GM10266 (cell line): ENCODE measurements around the gene CPLX3.
A peak's percentile ranks its signal among the peaks of the same experiment; 100 is the strongest.

Experiments
- DNase-seq: peaks from one replicate; pipeline ENCODE4 v3.0.0; 2012; ENCODE audit errors: extremely low spot score
- TF ChIP-seq, protein P1 (sequence below): IDR thresholded peaks from 2 replicates; pipeline ENCODE4 v1.5.1; 2012; ENCODE audit warnings: mild to moderate bottlenecking, low read depth; ENCODE audit not compliant: control insufficient read depth, insufficient read depth; ENCODE audit errors: missing control alignments

Gene CPLX3

DNA sequence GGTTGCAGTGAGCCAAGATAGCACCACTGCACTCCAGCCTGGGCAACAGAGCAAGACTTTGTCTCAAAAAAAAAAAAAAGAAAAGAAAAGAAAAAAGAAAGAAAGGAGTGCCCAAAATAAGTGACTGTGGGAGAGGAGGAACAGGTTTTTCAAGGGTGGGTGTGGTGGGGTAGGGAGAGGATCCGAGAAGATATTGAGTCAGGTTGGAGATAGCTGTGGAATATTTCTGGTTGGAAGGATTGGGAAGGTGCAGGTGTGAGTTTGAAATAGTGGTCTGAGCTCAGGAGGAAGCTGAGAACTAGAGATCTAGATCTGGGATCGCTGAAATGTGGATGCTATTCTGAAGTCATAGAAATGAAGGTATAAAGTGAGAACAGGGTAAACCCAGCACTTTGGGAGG, 38.9 kb downstream of the CPLX3 start:
- DNase-seq, result no peak
- TF ChIP-seq, protein P1, sequence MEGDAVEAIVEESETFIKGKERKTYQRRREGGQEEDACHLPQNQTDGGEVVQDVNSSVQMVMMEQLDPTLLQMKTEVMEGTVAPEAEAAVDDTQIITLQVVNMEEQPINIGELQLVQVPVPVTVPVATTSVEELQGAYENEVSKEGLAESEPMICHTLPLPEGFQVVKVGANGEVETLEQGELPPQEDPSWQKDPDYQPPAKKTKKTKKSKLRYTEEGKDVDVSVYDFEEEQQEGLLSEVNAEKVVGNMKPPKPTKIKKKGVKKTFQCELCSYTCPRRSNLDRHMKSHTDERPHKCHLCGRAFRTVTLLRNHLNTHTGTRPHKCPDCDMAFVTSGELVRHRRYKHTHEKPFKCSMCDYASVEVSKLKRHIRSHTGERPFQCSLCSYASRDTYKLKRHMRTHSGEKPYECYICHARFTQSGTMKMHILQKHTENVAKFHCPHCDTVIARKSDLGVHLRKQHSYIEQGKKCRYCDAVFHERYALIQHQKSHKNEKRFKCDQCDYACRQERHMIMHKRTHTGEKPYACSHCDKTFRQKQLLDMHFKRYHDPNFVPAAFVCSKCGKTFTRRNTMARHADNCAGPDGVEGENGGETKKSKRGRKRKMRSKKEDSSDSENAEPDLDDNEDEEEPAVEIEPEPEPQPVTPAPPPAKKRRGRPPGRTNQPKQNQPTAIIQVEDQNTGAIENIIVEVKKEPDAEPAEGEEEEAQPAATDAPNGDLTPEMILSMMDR, result no peak

DNA sequence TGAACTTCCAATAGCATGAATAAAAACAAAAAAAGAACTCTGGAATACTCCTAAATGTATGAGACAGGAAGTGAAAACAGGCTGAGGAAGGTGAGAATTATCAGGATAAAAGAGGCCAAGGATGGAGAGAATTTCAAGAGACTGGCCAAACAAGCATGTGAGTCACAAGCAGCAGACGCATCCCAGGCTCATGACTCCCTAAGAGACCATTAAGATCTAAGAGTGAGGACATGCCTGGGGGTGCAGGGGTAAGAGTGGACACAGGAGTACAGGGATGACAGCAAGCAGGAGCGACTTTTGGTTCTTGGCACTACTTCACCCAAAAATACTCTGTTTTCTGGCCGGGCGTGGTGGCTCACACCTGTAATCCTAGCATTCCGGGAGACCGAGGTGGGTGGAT, 39.7 kb downstream of the CPLX3 start:
- TF ChIP-seq, protein P1, result no peak
- no peak for DNase-seq

DNA sequence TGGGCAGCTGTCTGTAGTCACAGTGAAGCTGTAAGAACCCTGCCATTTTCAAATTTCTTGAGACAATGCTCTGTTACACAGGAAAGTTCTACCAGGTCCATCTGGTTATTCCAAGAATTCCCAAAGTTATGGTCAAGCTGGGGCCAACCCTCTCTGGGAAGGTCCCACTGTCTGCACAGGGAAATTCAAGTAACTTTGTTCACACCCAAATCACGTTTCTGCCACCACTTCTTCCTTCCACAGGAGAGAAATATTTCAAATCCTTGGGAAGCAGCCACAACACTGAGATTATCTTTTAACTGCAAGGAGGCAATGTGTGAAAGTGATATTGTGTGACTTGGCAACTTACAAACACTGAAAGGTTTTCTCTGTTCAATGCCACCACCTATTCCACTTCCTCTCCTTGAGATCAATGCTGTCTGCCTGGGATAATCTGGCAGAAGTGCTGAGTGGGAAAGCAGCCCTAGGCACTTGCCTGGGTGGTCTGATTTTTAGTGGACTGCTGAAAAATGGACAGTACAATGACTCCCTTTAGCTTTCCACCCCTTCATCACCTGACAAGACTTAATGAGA, 41.1 kb downstream of the CPLX3 start:
- TF ChIP-seq, protein P1, result no peak
- DNase-seq, result no peak

DNA sequence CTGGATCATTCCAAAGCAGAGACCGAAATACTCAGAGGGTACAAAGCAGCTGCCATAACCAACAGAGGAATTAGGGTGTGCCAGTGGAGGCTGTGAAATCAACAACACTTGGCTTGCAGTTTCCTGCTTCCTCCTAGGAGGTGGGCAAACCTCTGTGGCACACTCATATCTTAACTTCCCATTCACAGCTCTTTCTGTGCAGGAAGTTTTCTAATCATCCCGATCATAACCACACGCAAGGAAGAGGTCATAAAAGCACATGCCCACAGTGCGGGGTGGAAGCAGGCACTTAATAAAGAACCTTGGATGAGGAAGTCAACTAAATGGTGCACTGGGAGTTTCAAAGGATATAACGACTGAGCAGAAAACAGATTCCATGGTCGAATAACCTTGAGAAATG, 41.6 kb downstream of the CPLX3 start:
- TF ChIP-seq, protein P1, result no peak
- no peak for DNase-seq

DNA sequence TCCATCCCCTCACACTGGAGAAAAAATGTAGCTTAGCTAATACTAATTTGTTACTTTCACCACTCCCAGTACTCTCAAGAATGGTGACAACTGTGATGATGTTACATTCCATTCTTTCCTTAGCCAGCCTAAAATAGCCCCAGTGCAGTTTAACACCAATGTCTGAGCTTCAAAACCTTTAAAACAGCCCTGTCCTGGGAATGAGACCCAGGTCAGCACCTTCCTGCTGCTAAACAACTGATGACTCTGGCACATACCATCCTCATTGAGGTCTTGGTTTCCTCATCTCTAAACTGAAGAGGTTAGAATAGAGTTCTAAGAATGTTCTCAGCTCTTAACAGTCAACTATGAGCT, 42.9 kb downstream of the CPLX3 start:
- TF ChIP-seq, protein P1, result no peak
- no peak for DNase-seq

DNA sequence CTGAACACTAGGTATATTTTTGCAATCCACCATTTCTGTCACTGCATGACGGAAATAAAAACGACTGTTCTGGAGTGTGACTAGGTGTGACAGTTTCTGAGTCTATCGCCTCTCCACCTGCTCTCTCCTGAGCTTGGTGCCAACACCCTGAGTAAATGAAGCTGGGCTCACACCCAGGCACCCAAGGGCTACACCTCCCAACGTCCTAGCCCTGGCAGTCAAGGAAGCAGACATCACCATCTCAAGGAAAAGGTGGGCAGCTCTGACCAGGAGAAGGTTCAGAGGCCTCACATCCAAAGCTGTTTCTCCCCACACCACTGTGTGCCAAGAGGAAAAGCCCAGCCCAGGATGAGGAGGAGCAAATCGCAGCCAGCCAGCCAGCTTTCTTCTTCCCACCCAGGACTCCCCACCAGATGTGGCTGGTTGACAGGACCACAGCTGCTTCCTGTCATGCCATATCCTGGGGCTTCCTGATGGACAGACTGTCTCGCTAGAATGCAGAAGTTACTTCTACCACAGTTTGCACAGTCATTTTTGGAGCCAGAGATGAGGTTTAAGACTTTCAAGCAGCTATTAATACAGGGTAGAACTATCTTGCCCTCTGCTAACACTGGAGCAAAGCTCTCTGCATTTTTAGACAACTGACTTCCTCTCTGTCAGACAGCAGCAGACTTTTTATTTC, 43.4 kb downstream of the CPLX3 start:
- DNase-seq, result peak; percentile 79
- TF ChIP-seq, protein P1, result no peak

DNA sequence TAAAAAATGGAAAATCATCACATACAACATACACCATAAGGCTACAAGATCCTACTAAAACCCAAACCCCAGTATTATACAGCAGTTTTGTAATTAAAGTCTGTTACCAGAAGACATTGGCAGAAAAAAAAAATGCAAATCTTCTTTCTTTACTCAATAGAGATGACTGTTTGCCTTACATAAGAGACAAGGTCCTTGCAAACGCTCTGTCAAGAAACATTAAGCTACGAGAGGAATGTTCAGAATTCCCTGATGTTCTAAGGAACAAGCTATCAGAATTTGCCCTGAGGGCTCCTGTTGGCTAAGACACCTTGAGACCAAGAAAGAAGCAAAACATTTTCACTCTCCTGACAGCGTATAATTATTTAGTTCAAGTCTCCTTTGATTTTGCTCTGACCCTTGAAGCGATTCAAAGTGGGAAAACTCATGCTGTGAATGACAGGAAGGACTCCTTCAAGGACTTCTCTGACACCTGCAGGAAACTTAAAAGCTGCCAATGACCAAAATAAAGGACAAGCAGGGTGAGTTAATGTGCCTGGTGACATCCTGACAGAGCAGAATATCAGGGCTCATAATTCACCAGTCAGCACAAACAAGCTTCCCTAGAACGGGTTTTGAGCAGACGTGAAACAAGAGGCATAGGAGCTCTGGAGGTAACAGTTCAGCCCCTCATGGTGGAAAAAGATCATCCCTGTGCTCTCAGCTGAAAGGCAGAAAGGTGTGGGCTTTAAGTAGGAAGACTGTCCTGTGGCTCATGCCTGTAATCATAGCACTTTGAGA, 44.2 kb downstream of the CPLX3 start:
- TF ChIP-seq, protein P1, result no peak
- DNase-seq, result no peak
